H54 (cell line): ENCODE data around the gene APOL3.
"Not testable (repeated sequence)": the region's sequence is repeated elsewhere in the genome, so short reads cannot be mapped to it uniquely, and the experiment has no call there.

Experiments used
- DNase-seq: peaks from one replicate; pipeline ENCODE4 v3.0.0; 2011; ENCODE audit warnings: low spot score, mixed read lengths; ENCODE audit not compliant: insufficient read length
- FAIRE-seq: peaks from 3 replicates; lab custom pipeline; 2011; peaks lifted over from hg19 to GRCh38; lab: Jason Lieb, UNC
- POLR2A ChIP-seq: IDR thresholded peaks from 2 replicates; pipeline ENCODE4 v1.6.1; 2011; ENCODE audit warnings: low read depth, mild to moderate bottlenecking, low read length

The APOL3 gene

DNA sequence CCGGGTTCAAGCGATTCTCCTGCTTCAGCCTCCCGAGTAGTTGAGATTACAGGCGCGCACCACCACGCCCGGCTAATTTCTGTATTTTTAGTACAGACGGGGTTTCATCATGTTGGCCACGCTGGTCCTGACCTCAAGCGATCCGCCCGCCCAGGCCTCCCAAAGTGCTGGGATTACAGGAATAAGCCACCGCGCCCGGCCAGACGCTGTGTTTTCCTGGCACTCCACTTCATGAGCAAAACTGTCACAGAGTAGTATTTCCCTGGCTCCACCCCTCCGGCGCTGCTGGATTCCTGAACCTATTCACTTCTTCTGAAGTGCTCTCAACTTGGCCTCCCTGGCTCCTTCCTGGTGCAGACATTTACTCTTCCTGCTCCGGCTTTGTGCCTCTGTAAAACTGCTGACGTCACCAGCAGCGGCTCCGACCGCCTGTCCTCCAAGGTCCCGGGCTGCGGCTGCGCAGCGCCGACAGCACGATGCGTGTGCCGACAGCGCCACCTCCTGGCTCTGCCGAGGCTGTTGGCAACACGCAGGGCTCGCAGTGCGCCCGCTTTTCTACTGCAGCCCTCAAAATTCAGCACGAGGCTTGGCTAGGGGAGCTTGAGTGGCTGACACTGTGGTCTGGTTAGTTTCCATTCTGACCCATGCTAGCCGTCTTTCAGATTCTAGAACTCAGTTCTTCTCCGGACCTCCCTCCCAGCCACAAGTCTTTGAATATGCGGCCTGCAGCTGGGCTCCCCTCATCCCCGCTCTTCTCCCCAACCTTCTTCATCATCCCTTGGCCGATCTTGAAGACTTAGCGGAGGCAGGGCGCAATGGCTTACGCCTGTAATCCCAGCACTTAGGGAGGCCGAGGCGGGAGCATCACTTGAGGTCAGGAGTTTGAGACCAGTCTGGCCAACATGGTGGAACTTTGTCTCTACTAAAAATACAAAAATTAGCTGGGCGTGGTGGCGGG is 36.6 kb downstream of the APOL3 start:
- FAIRE-seq: no peak

DNA sequence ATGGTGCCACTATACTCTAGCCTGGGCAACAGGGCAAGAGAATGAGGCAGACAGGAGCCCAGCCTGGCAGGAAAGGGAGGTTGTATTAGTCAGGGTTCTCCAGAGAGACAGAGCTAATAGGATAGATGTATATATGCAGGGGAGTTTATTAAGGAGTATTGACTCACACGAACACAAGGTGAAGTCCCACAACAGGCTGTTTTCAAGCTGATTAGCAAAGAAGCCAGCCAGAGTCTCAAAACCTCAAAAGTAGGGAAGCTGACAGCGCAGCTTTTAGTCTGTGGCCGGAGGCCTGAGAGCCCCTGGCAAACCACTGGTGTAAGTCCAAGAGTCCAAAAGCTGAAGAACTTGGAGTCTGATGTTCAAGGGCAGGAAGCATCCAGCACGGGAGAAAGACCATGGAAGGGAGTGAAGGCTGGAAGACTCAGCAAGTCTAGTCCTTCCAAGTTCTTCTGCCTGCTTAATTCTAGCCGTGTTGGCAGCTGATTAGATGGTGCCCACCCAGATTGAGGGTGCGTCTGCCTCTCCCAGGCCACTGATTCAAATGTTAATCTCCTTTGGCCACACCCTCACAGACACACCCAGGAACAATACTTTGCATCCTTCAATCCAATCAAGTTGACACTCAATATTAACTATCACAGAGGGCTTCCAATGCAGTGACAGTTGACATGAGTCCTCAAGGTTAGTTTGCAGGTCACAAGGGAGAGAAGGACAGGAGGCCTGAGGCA is 39.8 kb downstream of the APOL3 start:
- FAIRE-seq, DNase-seq: not testable (repeated sequence)

More for the DNA sequence above, 36.6 kb downstream of the APOL3 start:
- no peak for TF ChIP-seq POLR2A
- DNase-seq: peak; percentile 71

GRCh38 chr22:36117053-36117554 is 43.5 kb downstream of the APOL3 start:
- no peak for TF ChIP-seq POLR2A
- FAIRE-seq (no peak), DNase-seq (no peak)

DNA sequence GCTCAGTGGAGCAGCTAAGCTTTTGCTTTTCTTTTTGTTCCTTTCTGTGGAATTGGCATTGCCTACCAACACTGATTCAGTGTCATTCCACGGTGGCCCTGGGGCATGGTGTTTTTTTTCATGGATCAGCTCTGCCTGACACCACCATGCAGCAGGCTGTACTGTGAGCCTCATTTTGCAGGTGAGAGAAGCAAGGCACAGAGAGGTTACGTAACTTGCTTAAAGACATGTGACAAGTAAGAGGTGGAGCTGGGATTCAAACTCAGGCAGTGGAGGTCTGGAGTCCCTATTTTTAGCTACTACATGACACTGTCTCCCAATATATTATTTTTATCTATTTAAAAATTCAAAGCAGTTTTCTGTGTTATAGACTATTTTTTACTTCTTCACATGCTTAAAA is 44.4 kb downstream of the APOL3 start:
- DNase-seq: no peak

DNA sequence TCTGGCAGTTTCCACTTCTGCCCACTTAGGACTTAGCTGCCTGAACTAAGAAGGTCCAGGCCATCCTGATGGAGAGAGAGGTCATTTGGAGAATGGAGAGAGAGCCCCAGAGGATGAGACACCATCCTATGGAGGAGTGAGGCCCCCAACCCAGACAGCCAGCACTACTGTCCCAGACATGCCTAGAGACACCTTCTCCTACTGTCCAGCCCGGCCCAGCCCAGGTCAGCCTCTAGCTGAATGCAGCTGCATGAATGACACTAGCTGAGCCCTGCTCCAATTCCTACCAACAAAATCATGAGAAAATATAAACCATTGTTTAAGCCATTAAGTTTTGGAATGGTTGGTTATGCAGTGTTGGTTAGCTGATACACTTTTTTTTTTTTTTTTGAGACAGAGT is 47.4 kb downstream of the APOL3 start:
- FAIRE-seq: no peak
- TF ChIP-seq POLR2A: no peak
- DNase-seq: no peak

More for the DNA sequence above, 44.4 kb downstream of the APOL3 start:
- no peak for FAIRE-seq
- TF ChIP-seq POLR2A: no peak

- no peak for DNase-seq
- no peak for FAIRE-seq
- no peak for TF ChIP-seq POLR2A
Measured at GRCh38 chr22:36111316-36111715, 49.2 kb downstream of the APOL3 start.

- DNase-seq (no peak), FAIRE-seq (no peak)
- TF ChIP-seq POLR2A: no peak
Measured at GRCh38 chr22:36110306-36110881, 50.2 kb downstream of the APOL3 start.

DNA sequence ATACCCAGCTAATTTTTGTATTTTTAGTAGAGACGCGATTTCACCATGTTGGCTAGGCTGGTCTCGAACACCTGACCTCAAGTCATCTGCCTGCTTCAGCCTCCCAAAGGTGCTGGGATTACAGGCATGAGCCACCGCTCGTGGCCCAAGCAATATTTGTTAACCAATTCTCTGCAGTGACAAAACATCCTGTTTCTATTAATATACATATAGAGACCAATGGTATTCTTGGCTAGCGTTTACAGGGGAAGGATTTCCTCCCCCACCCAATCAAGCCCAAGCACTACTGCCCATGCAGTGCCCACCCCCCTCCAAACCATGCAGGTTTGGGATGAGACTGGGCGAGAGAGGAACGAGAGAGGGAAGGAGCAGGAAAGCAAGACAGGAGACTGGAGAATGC is 53.1 kb downstream of the APOL3 start:
- no peak for FAIRE-seq

GRCh38 chr22:36106910-36107309 is 53.6 kb downstream of the APOL3 start:
- DNase-seq: no peak
- FAIRE-seq: no peak
- no peak for TF ChIP-seq POLR2A

More for the DNA sequence above, 53.1 kb downstream of the APOL3 start:
- DNase-seq: no peak
- no peak for TF ChIP-seq POLR2A

- no peak for FAIRE-seq
Measured at GRCh38 chr22:36104988-36105387, 55.6 kb downstream of the APOL3 start.

GRCh38 chr22:36104435-36104834 is 56.1 kb downstream of the APOL3 start:
- no peak for FAIRE-seq
- TF ChIP-seq POLR2A: no peak

More at GRCh38 chr22:36104988-36105387, 55.6 kb downstream of the APOL3 start:
- no peak for TF ChIP-seq POLR2A
- no peak for DNase-seq

GRCh38 chr22:36103891-36104290 is 56.7 kb downstream of the APOL3 start:
- DNase-seq (no peak), FAIRE-seq (no peak)
- TF ChIP-seq POLR2A: no peak

More at GRCh38 chr22:36104435-36104834, 56.1 kb downstream of the APOL3 start:
- DNase-seq: no peak

- DNase-seq (no peak), FAIRE-seq (no peak)
- no peak for TF ChIP-seq POLR2A
Measured at GRCh38 chr22:36102995-36103394, 57.6 kb downstream of the APOL3 start.

- FAIRE-seq (no peak), DNase-seq (no peak)
- TF ChIP-seq POLR2A: no peak
Measured at GRCh38 chr22:36101756-36102155, 58.8 kb downstream of the APOL3 start.

DNA sequence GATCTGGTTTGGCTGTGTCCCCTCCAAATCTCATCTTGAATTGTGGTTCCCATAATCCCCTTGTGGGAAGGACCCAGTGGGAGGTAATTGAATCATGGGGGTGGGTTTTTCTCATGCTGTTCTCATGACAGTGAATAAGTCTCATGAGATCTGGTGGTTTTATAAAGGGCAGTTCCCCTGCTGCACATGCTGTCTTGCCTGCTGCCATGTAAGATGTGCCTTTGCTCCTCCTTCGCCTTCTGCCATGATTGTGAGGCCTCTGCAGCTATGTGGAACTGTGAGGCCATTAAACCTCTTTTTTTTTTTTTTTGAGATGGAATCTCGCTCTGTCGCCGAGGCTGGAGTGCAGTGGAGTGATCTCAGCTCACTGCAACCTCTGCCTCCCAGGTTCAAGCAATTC is 59.6 kb downstream of the APOL3 start:
- FAIRE-seq, DNase-seq: not testable (repeated sequence)
